ENCODE results near the gene RPTOR. TPM values are rescaled to one million over a fixed set of nuclear protein-coding genes. Genes with fewer than 3 reads are reported as not detected.
A peak's percentile ranks its signal among the peaks of the same experiment; 100 is the strongest.

RPTOR gene
- total RNA-seq, 6 donors from 2014 or later: 26.8 to 109 (median 36.8) TPM

- TF ChIP-seq EP300 (IDR thresholded peaks at IDR 0.05) (no peak), POLR2AphosphoS5 (IDR thresholded peaks at IDR 0.05) (no peak), POLR2A (IDR thresholded peaks at IDR 0.05) (no peak), CTCF (IDR thresholded peaks at IDR 0.05) (no peak)
- WGBS, 2 donors: 94 to 95% methylated on average over 15 of the region's 15 CpGs
- DNase-seq: no peak
- H3K27ac ChIP-seq: no peak overlapping the region
- no peak for ATAC-seq (ENCODE audit: low FRiP score in 2 of 2)
- H3K4me3 ChIP-seq: no peak overlapping the region
- no peaks in the 10 kb centered on the region for H3K27me3 ChIP-seq
- no peaks in the 10 kb centered on the region for H3K9me3 ChIP-seq
- peaks cover 0 to 3% (median 0%) of the 10 kb centered on the region in 4 donors for H3K4me1 ChIP-seq
- peaks cover 0 to 12% (median 0%) of the 10 kb centered on the region in 4 donors for H3K36me3 ChIP-seq
Observed at GRCh38 chr17:80839970-80840369, 295.3 kb downstream of the RPTOR start.

- Histone ChIP-seq H3K4me3 (no peak overlapping the region), H3K9me3 (no peaks in the 10 kb centered on the region), H3K4me1 (peaks cover 0 to 3% (median 1%) of the 10 kb centered on the region in 4 donors), H3K36me3 (peaks cover 0 to 29% (median 11%) of the 10 kb centered on the region in 4 donors), H3K27me3 (no peaks in the 10 kb centered on the region), H3K27ac (no peak overlapping the region)
- no peak for ATAC-seq (ENCODE audit: low FRiP score in 2 of 2)
- no peak for DNase-seq
- WGBS, 2 donors: 70 to 73% methylated on average over 15 of the region's 15 CpGs
- TF ChIP-seq CTCF (IDR thresholded peaks at IDR 0.05): no peak
- no peak for TF ChIP-seq POLR2AphosphoS5 (IDR thresholded peaks at IDR 0.05)
- TF ChIP-seq POLR2A (IDR thresholded peaks at IDR 0.05): no peak
- TF ChIP-seq EP300 (IDR thresholded peaks at IDR 0.05): no peak
Observed at GRCh38 chr17:80842456-80843013, 297.9 kb downstream of the RPTOR start.

- no peak for ATAC-seq (ENCODE audit: low FRiP score in 2 of 2)
- Histone ChIP-seq H3K36me3 (peaks cover 0 to 29% (median 14%) of the 10 kb centered on the region in 4 donors), H3K9me3 (no peaks in the 10 kb centered on the region), H3K27me3 (no peaks in the 10 kb centered on the region), H3K27ac (no peak overlapping the region), H3K4me3 (no peak overlapping the region), H3K4me1 (peaks cover 0 to 3% (median 1%) of the 10 kb centered on the region in 4 donors)
- no peak for DNase-seq
- TF ChIP-seq POLR2AphosphoS5 (IDR thresholded peaks at IDR 0.05) (no peak), CTCF (IDR thresholded peaks at IDR 0.05) (no peak), POLR2A (IDR thresholded peaks at IDR 0.05) (no peak), EP300 (IDR thresholded peaks at IDR 0.05) (no peak)
- 93 to 94% methylated on average over 7 to 13 of the region's 13 CpGs for WGBS, 2 donors
Observed at GRCh38 chr17:80843741-80844156, 299.1 kb downstream of the RPTOR start.

- DNase-seq (peak in 1 of 2 donors; percentile 73), ATAC-seq (ENCODE audit: low FRiP score in 2 of 2) (no peak)
- peaks cover 0 to 34% (median 16%) of the 10 kb centered on the region in 4 donors for H3K36me3 ChIP-seq
Observed at GRCh38 chr17:80844418-80844990, 299.9 kb downstream of the RPTOR start.

More at GRCh38 chr17:80844418-80844990, 299.9 kb downstream of the RPTOR start:
- Histone ChIP-seq H3K4me3 (no peak overlapping the region), H3K4me1 (peaks cover 0 to 3% (median 1%) of the 10 kb centered on the region in 4 donors), H3K27me3 (no peaks in the 10 kb centered on the region), H3K9me3 (no peaks in the 10 kb centered on the region), H3K27ac (no peak overlapping the region)
- 94 to 97% methylated on average over 18 to 25 of the region's 25 CpGs for WGBS, 2 donors
- TF ChIP-seq CTCF (IDR thresholded peaks at IDR 0.05): no peak
- no peak for TF ChIP-seq EP300 (IDR thresholded peaks at IDR 0.05)
- no peak for TF ChIP-seq POLR2A (IDR thresholded peaks at IDR 0.05)
- no peak for TF ChIP-seq POLR2AphosphoS5 (IDR thresholded peaks at IDR 0.05)

Data from upper lobe of left lung (tissue), 6 donors.